GM13977 (cell line): ENCODE data around the gene CCDC172.

Experiments used
- DNase-seq: peaks from one replicate; pipeline ENCODE4 v3.0.0; 2012; ENCODE audit warnings: low spot score
- CTCF ChIP-seq: IDR thresholded peaks from 2 replicates; pipeline ENCODE4 v1.5.1; 2012; ENCODE audit warnings: mild to moderate bottlenecking, control low read depth; ENCODE audit not compliant: insufficient read depth; ENCODE audit errors: extremely low read depth, missing control alignments
- in situ Hi-C: fragments of 300-500 bp; cut with MboI; formaldehyde crosslinking; loops from one replicate; pipeline ENCODE4 v1.12.0; 2022; ENCODE audit warnings: low sequenced_read_pairs, low pct_unique_long_range_greater_than_20kb, mixed read lengths, inconsistent platforms; ENCODE audit not compliant: unreplicated experiment

CCDC172 gene

DNA sequence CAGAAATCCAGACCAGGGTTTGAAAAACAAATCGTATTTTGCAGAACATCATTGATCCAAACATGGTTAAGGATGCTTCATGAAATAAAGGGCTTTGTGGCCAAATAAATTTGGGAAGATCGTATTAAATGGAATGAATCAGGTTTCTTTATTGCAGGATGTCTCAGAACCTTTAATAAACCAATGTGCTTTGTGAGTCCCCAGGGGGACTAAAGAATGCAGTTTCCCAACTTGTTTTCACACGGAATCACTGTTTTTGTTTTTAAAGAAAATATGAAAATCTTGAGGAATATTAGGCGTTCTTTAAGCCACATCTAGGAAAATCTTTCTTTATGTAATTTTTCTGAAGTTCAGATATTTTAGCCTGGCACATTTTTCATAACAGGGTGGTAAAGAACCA, 16.8 kb upstream of the CCDC172 start:
- DNase-seq, result no peak
- no peak for TF ChIP-seq CTCF
- in situ Hi-C loops, result no loop called here

GRCh38 chr10:116311016-116311415, 13.2 kb upstream of the CCDC172 start:
- no peak for DNase-seq
- in situ Hi-C loops, result no loop called here
- no peak for TF ChIP-seq CTCF

DNA sequence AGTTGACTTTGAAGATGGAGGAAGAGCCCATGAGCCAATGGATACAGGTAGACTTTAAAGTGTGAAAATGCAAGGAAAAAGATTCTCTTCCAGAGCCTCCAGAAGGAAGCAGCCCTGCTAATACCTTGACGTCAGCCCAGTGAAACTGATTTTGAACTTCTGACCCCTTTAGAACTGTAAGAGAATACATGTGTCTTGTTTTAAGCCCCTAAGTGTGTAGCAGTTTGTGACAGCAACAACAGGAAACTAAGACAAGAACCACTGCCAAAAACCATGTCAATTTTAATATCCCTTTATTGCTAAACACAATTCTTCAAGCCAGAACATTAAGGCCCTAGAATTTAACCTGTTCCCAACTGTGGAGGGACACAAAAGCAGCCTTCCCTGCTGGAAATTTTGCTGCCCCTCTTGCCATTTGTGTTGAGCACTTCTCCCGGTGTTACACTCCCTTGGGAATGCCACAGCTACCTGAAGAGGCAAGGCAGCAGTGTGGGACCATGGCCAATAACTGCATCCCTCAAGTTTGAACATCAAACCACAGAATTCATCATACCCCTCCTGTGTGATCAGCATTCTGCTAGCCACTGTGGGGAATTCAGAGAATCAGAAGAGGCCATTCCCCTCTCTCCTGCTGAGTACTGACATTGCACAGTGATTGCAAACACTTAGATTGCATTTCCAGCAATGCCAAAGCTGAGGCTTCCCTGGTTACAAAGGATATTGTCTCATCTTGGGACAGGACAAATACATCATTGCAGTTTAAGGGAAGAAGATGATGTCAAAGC, 12.3 kb upstream of the CCDC172 start:
- in situ Hi-C loops, result no loop called here

DNA sequence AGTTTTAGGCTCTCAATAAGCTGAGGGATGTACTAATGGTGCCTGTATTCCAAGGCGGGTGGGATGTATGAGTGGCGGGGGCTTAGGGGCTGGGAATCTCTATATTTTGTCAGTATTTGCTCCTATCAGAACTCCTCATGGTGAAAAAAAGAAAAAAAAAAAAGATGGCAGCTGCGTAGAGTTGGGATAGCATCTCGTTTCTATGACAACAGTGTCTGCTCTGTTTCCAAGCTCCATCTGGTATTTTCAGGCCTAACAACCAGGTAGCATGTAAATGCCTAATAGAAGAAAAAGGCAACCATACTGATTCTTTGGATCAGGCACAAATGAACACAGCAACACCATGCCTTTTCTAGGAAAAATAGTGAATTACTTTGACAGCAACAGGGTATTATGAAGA, 11.7 kb upstream of the CCDC172 start:
- DNase-seq, result no peak
- no peak for TF ChIP-seq CTCF
- in situ Hi-C loops, result no loop called here

More for the DNA sequence above, 12.3 kb upstream of the CCDC172 start:
- DNase-seq, result no peak
- TF ChIP-seq CTCF, result no peak

DNA sequence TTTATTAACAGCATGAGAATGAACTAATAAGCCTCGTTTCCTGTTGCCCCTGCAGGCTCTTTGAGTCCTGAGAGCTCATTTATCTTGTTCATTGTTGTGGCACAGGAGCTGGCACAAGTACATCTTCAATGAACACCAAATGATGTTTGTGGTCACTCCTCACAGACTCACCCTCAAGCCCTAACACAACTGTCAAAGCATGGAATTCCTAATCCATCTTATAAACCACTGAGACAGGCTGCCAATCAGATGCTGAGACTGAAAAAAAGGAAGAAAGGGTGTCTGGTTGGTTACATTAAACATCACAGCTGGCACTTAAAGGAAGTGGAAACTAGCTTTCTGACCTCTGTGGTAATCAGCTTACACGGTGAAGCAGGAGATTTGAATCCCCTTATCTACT, 7.7 kb upstream of the CCDC172 start:
- no peak for DNase-seq
- no peak for TF ChIP-seq CTCF
- in situ Hi-C loops, result no loop called here

GRCh38 chr10:116324951-116325635, 845 bp downstream of the CCDC172 start:
- no peak for DNase-seq
- no peak for TF ChIP-seq CTCF
- in situ Hi-C loops, result no loop called here
